ENCODE data around the gene SLIT3.

SLIT3 gene

DNA sequence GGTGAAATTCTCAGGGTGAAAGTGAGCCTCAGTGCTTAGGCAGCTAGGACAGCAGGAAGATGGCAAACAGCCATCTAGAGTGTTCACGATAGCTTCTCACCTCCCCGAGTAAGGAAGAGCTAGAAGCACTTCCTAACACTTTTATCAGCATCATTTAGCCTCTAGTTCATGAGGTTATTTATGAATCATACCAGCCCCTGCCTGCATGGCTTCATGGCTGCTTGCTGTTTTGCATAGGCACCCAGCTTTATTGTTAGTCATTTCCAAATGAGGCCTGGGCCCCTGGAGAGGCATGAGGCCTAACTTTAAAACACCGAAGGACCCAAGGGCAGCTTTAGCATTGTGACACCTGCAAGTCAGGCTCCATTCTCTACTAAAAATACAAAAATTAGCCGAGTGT is 586.9 kb downstream of the SLIT3 start:
- DNase-seq: peak; percentile 25

DNA sequence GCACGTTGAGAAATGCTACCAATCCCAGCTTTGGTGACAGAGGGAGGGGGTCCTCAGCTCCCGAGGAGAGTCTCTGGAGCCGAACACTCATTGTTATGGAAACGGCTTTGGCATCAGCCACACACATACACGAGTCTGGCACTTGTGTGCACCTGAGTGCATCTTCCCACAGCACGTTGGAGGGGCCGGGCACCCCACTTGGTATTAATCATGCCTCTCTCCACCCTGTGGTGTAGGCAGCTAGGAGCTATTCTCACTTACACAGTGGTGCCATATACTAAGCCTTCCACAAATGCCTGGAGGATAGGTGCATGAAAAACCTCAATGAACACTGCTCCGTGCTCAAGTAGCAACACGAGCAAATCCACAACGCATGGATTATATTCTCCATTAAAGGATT is 587.9 kb downstream of the SLIT3 start:
- DNase-seq: peak; percentile 23

DNA sequence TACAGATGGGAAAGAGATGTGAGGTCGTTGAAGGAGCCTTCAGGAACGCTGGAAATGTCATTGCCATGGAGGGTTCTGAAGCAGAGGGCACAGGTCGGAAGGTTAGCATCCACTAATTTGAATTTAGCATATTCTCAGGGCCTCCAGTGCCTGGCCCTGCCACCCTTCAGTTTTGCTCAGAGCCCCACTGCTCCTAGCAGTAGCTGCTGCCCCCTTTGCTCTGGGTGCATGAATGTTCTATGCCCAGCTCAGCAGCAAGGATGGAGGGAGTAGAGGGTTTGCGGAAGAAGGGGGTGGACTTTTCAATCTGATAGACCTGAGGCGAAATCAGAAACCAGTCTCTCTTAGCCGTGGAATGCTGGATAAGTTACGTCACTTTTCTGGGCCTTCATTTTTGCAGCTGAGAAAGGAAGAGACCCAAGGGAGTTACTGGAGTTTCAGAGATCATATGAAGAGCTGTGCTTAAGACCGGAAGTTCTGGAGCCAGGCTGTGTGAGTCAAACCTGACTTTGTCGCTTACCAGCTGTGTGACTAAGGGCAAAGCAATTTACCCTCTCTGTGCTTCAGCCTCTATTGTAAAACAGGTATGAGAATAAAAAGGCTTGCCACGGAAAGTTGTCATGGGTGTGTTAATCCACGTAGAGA is 588.5 kb downstream of the SLIT3 start:
- peak; percentile 29 for DNase-seq

DNA sequence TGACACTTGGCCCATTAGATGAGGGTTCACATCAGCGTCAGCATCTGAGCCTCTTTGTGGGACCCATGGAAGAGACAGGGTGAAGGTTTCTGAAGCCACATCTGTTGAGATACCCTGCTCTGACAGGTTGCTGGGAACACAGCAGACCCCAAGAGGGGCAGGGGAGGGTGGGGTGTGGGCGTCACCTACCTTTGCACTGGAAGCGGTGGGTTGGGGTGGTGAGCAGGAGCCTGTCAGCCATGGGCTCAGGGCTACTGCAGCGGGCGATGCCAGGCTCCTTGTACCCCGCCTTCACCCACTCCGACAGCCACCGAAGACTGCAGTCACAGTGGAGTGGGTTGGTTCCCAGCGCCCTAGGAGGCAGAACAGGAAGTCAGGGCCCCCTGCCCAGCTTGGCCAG is 590.2 kb downstream of the SLIT3 start:
- DNase-seq: peak; percentile 40

DNA sequence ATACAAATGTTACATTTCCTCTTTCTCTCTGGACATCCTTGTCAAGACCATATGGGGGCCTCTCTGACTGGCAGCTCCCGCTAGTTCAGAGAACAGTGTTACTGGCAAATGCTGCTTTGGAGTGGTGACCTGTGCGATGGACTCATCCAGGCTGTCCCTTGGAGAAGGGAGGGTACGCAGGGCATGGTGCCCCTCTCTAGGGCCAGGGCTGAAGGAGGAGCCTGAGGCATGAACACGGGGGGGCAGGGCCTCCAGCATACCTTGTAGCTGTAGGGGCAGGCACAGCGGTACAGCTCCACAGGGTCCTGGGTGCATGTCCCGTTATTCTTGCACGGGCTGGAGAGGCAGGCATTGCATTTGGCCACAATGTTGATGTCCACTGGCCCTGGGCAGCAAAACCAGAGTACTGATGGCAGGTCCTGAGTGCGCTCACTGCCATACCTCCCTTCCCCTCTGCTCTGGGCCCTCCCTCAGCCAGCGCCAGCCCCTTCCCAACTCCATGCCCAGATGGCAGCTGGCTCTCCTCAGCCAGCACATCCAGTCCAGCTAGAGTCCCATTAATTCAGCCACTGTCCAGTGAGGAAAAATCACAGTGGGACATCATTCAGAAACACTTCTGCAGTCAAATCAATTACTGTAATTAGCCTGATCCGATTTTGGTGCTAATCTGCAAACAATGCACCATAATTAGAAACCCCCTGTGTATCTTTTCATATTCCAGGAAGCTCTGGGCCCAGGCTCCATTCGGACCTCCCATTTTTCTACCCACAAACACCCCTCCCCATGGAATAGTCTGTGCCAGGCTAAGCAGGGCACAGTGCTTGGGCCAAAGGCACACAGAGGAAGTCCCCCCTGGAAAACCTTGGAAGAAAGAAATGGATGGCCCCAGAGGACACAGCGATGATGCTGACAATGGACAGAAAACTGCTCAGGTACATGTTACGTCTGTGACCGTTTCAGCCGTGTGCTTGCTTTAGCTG is 592.9 kb downstream of the SLIT3 start:
- DNase-seq: peak; percentile 29

DNA sequence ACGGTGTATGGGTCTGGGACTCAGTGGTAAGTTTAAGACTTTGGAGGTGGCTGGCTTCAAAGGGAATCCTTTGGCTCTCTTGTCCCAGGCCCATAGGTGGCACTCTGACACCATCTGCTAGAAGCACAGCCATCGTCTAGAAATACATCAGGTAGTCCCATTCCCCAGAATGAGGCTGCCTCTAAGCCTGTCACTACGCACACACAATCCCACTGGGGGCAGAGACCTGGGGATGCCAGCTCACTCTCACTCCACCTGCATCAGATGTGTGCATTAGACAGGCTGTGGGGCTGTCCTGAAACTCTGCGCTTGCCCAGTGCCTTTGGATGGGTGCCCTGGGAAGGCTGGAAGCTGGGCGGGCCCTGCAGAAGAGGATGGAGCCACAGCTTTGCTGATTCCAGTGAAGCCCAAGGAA is 594.3 kb downstream of the SLIT3 start:
- no peak for DNase-seq

DNA sequence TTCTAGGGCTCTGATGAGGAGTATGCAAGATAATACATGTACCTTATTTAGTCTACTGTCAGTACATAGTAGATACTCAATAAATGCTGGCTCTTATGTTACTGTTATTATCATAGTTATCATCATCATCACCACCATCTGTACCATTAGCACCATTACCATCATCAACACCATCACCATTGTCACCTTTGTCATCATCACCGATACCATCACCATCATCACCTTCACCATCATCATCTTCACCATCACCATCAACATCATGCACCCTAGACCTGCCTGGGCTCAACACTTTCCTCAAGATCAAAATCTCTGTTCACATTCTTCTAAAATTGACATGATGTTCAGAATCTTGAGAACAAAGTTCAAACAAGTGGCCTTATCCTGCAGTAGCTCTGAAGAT is 595.6 kb downstream of the SLIT3 start:
- DNase-seq: no peak

DNA sequence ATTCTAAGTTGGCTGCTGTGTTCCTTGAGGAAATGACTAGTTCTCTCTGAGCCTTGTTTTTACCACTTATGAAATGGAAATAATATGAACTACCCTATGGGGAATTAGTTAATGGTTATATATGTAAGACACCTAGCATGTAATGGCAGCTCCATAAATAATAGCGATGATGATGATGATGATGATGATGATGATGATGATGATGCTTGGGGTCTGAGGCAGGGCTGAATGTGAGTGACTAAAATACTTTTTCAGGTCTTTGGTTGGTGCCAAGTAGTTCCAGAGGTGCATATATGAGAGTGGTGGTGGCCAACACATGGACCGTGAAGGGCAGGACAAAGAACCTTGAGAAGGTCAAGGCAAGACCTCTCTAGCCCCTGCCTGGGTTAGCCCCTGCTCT is 598.4 kb downstream of the SLIT3 start:
- no peak for DNase-seq

DNA sequence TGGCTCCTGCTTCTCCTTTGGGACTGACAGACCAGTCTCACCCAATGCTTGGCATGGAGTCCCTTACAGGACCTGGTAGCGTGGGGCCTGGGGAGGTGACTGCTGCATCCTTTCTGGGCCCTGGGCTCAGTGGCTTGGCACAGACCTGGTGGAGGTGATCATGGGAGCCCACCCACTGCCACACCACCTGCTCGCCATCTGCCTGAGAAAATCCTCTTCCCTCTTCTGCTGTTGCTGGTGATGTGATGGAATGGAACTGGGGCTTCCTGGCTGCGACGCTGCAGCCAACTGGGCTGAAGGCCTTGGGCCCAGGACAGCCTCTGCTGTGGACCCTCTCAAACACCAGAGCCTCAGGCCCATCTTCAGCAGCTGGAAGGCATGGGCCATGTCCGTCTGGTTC is 599.3 kb downstream of the SLIT3 start:
- no peak for DNase-seq

DNA sequence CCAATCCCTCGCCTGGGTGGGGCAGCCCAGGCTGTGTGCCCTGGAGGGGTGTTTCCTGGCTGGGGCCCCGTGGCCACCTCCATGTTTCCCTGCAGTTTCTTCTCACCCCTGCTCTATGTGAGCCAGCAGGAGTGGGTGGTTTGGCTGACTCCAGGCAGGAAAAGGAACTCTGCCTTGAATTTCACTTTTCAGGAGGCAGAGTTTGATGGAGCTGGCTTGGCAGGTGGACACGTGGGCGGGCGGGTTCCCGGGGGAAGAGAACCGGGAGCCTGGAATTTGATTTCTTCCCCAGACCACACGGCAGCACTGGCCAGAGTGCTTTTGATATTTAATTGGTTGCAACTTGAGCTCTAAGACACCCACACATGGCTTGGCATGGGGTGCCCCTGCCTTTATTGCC is 601.9 kb downstream of the SLIT3 start:
- no peak for DNase-seq

DNA sequence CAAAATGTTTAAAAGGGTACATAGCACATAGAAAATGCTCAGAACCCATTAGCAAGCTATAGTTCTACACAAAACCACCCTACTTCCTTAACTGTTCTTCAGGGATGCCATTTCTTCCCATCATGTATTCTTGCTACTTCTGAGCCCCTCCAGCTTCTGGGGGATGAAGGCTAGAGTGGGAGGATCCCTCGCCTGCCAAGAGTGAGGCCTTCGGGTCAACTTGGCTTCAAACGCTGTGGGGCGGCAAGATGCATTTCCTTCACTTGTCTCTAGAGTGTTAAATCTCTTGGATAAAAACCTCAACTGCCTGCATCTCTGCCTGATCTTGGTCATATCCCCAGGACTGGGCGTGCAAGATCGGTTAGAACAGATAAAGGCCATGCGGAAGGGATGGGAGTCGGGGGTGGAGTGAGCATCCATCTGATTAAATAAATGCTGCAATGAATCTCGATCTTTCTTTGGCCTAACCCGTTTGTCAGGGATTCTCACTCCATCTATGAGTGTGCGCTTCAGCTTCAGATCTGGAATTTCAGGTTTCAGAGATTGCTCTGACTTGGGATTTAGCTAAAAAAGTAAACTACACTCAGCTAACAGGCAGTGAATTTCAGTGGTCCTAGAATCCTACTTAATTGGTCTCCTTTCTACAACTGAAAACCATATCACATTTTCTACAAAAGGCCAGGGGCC is 603.8 kb downstream of the SLIT3 start:
- DNase-seq: no peak

DNA sequence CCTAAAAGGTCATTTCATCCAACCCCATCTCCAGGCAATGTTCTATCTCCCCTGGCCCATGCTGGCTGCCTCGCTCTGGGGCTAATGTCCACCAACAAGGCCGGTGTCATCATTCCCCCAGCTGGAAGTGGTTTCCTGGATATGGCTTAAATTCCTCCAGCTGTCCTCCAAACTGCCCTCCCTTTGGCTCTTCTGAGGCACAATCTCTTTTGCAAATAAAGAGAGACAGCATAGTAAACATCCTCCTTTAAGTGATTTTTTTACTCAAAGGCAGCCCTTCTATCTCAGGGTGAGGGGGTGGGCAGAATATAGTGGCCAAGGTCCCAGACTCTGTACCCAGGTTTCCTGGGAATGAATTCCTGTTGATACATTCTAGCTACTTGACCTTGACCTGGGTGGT is 604.3 kb downstream of the SLIT3 start:
- DNase-seq: no peak

DNA sequence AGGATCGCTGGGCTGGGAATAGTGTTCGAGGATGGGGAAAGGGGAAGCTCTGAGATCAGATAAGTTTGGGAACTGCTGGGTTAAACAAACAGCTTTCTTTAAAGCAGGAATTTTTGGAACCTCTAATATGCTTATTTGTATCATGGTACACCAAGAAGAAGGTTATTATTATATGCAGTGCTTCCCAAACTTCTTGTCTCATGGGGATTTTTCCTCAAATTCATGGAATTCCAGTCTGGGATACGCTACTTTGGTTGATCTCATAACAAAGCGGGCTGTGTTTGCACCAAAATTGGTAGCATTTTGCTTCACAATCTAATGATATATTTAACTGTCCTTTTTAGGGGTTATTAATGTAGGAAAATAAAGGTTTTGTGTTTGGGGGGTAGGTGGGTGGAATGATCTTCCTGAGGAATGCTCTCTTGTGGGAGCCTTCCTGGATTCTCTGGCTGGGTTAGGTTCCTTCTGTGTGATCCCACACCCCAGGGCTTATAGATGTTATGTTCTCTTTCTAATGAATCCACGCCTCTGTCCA is 605.6 kb downstream of the SLIT3 start:
- DNase-seq: no peak

DNA sequence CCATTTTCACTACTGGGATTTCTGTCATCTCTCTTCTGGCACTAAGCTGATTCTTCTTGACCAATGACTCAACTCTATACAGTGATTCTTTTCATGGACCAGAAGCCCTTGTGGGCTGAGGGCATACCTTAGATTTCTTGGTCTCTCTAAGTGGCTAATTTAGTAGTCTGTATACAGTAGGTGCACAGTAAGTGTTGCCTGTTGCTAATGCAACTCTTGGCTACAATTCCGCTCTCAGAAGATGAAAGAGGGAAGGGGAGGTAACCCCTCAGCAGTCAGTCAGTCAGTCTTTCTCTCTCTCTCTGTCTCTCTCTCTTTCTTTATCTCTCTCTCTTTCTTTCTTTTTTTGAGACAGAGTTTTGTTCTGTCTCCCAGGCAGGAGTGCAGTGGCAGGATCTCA is 606.6 kb downstream of the SLIT3 start:
- no peak for DNase-seq

DNA sequence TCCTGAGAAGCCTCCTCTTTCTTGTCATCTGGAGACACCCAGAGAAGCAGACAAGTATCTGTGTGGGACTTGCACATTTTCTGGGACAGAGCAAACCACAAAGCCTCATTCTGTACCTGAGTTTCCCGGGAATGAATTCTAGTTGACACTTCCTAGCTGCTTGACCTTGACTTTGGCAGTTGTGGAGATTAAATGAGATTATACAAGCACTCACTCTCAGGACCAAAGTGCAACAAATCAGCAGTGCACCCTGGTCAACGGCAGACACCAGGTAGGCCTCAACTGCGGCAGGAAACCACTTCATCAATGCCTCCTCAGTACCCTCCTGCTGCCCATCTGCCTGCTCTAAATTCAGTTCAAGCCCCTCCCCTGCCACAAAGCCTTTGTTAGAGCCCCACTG is 607.1 kb downstream of the SLIT3 start:
- DNase-seq: no peak

DNA sequence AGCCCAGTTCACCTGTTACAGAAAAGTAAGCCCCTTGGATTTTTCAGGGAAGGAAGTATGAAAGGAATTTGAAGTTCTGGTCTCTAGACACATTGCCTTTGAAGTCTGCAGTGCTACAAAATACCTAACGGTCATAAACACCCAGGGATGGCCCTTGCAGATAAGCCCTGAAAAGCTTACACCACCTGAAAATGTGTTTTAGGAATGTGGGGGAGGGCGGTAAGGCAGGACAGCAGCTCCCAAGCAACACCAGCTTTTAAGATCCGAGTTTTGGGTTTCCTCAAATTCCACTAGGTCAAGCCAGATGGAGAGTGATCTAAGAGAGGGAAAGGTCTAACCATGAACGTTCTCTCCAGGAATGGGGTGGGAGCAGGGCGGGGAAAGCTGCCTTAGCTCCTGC is 607.6 kb downstream of the SLIT3 start:
- no peak for DNase-seq

DNA sequence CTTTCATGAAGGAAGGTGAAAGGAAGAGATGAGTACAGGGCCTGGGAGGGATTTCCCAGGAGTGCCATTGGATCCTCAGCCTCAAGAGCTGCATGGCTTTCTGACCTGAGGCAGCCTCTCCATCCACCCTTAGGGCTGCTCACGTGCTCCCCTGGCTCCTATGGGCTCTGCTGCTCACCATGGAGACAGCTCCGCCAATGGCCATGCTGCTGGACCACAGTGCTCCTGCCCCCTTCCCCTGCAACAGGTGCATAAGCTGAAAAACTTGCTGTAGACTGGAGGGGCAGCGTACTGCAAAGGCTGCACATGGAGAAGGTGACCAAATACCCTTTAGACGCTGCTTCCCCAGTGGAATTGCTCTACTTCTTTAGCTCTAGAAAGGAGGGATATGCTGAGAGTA is 609.0 kb downstream of the SLIT3 start:
- DNase-seq: no peak

DNA sequence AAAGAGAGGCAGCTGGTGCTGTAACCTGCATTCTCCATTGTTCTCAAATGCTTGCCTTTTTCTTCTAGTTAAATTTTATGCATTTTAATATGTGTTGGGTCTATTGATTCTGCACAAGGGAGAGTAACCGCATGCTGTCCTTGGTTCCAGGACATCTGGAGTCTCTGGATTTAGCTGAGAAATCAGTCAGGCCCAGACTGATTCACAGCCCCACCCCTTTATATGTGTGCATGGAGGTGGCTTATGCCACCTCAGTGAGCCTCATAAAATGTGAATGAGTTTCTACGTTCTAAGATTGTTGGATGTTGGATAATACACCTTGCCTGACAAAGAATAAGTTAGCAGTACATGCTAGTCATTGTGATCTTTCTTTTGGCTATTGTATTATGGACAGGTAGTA is 611.7 kb downstream of the SLIT3 start:
- no peak for DNase-seq

DNA sequence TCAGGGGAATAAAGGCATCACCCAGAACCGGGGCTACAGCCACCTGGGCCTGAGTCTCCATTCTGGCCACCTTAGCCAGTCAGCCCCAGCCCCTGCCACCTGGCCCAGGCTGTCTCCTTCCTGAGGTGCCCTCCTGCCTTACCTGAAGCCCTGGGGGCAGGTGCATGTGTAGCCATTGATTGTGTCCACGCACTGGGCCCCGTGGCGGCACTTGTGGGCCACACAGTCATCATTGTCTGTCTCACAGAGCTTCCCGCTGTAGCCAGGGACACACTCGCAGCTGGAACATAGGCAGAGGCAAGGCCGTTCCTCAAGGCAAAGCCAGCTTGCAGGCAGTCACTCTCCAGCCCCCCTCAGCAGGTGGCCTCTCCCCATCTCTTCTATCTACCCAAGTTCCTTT is 614.1 kb downstream of the SLIT3 start:
- DNase-seq: no peak

DNA sequence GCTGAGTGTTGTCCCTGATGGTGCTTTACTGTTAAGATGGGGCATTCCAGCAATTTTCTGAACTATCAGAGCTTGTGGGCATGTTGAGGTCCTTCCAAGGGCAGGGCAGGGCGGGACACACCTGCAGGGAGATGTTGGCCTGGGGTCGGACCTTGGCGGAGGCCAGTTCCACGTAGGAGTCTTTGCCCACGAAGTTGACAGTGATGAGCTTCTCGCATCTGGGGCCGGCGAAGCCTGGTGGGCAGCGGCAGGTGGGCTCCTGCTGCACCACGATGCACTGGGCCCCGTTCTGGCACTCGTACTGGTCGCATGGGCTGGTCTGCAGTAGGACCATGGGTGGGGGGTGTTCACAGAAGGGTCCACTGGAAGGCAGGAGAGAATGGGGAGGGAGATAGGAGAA is 615.4 kb downstream of the SLIT3 start:
- DNase-seq: no peak

DNA sequence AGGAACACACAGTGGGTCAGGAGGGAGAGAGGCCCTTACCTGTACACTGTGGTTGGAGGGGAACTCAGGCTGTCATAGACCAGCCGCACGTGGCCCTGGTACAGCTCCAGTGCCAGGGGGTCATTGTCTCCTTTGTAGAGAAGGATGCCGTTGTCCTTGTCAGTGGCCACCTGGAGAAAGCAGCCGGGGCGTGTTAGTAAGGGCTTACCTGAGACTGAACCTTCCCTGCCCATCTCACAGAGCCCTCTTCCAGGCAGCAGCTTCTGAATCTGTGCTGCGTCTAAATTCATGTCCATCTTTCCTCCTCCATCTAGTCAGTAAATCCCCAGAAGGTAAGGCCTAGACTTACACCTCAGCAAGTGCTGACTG is 617.0 kb downstream of the SLIT3 start:
- DNase-seq: no peak

DNA sequence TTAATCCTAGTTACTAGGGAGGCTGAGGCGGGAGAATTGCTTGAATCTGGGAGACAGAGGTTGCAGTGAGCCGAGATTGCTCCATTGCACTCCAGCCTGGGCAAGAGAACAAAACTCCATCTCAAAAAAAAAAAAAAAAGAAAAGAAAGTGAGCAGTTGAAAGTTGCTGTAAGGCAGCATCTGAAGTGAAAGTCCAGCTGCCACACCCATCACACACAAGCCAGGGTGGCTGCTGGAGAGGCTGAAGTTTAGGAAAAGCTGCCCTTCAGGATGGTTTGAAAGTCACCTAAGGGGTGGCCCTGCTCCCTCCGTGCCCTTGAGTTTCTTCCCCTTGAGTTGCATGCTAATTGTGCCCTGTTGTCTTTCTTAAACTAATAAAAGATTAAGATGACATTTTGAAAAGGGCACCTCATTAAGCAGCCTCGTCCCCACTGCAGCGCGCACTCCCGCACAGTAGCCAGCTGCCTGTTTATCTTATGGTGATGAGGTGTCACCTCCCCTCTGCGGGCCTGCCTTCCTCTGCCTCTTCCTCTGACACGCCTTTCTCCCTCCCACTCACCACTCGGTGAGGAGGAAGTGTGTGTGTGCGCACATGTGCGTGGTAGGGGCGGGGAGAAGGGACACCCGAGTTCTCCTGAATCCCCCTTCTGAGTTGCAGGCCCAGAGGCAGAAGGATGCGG is 617.6 kb downstream of the SLIT3 start:
- peak; percentile 58 for DNase-seq

DNA sequence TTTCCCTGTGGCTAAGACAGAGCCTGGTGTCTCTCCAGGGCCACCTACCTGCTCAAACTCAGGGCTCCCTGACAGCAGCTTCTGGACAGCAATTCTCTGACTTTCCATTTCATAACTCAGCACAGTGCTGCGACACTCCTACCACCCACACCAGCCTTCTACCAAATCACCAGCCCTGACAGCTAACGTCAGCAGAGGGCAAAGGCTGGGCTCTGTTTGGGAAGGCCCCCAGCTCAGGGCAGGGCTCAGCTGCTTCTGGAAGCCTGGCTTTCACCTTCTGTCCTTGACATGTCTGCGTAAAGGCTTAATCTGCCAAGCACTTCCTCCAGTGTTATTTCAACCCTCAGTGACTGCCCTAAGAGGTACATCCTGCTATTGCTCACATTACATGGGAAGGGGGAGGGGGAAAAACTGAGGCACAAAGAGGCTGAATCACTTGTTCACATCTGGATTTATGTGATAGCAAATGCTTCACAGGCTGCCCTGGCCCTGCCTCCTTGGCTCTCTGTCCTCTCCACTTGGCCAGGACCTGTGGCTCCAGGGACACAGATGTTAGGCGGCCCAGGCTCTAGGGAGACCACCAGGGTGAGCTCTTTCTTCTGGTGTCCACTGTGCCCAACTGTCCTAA is 619.3 kb downstream of the SLIT3 start:
- DNase-seq: no peak
